GM15510 (cell line): ENCODE measurements around the gene ZNF624.

Experiments used
- POLR2A ChIP-seq: IDR thresholded peaks from 3 replicates; pipeline ENCODE4 v1.6.1; 2011; ENCODE audit warnings: borderline replicate concordance; ENCODE audit not compliant: insufficient read length; ENCODE audit errors: extremely low read depth

Gene ZNF624

GRCh38 chr17:16585796-16586195 is 67.9 kb downstream of the ZNF624 start:
- TF ChIP-seq POLR2A = no peak

GRCh38 chr17:16584273-16584995 is 69.2 kb downstream of the ZNF624 start:
- no peak for TF ChIP-seq POLR2A

- TF ChIP-seq POLR2A = no peak
Measured at GRCh38 chr17:16583781-16584180, 69.9 kb downstream of the ZNF624 start.

GRCh38 chr17:16573466-16573865 is 80.2 kb downstream of the ZNF624 start:
- TF ChIP-seq POLR2A = no peak
